H1 (cell line): Measurements from ENCODE around the gene GCK. TPM values are rescaled to one million over a fixed set of nuclear protein-coding genes. Genes with fewer than 3 reads are reported as not detected.
A peak's percentile ranks its signal among the peaks of the same experiment; 100 is the strongest.

Experiments
- CTCF ChIA-PET: fragments of 300-600 bp; sonication (Branson Sonifier 250); formaldehyde crosslinking; loops from one replicate; lab custom pipeline; 2021; ENCODE audit not compliant: partially characterized antibody; lab: Charles Lee
- POLR2A ChIA-PET: fragments of 300-600 bp; sonication (Branson Sonifier 250); formaldehyde crosslinking; loops from one replicate; lab custom pipeline; 2021; ENCODE audit warnings: inconsistent platforms; ENCODE audit not compliant: partially characterized antibody; lab: Charles Lee
- DNase-seq, 2 experiments: peaks; one replicate each; pipeline versions ENCODE4 v3.0.0 to v3.0.0-alpha.2; 2010 to 2022; ENCODE audit warnings: low spot score in 2 of 2, low read depth in 1 of 2, mixed read lengths in 1 of 2
- FAIRE-seq: peaks from 2 replicates; lab custom pipeline; 2011; peaks lifted over from hg19 to GRCh38; lab: Jason Lieb, UNC
- H2AFZ ChIP-seq: 2 replicates; pipeline ENCODE4 v1.8.1; 2012; ENCODE audit warnings: low read length, inconsistent platforms
- H2AK5ac ChIP-seq: 2 replicates; pipeline ENCODE4 v1.6.1; 2013; ENCODE audit warnings: low read depth, low read length
- H2BK120ac ChIP-seq: replicated peaks from 2 replicates; pipeline ENCODE3; 2013; ENCODE audit warnings: low read depth, low read length, inconsistent platforms
- H2BK12ac ChIP-seq: 2 replicates; pipeline ENCODE4 v1.6.1; 2013; ENCODE audit warnings: low read depth, low read length
- H2BK15ac ChIP-seq: 2 replicates; pipeline ENCODE4 v1.6.1; 2013; ENCODE audit warnings: low read length
- H2BK20ac ChIP-seq: 2 replicates; pipeline ENCODE4 v1.6.1; 2013; ENCODE audit warnings: low read length
- H2BK5ac ChIP-seq: 2 replicates; pipeline ENCODE4 v1.6.1; 2013; ENCODE audit warnings: low read depth, low read length
- H3K14ac ChIP-seq: 2 replicates; pipeline ENCODE4 v1.6.1; 2013; ENCODE audit warnings: inconsistent platforms; ENCODE audit not compliant: insufficient read length
- H3K18ac ChIP-seq: 2 replicates; pipeline ENCODE4 v1.6.1; 2013; ENCODE audit warnings: low read length; ENCODE audit errors: extremely low read depth
- H3K23ac ChIP-seq: 2 replicates; pipeline ENCODE4 v1.6.1; 2013; ENCODE audit warnings: inconsistent platforms; ENCODE audit not compliant: insufficient read length
- H3K23me2 ChIP-seq: 2 replicates; pipeline ENCODE4 v1.6.1; 2013; ENCODE audit warnings: low read depth, low read length
- H3K27ac ChIP-seq: 2 replicates; pipeline ENCODE4 v1.6.1; 2011; ENCODE audit warnings: low read depth, low read length, inconsistent platforms
- H3K27me3 ChIP-seq, 4 experiments: replicated peaks in 1 of 4; 1 replicate in 1 of 4; 2 replicates in 3 of 4; pipeline versions ENCODE4 v1.6.1 to v1.8.1; 2011 to 2013; ENCODE audit warnings: low read length in 3 of 4, mild to moderate bottlenecking in 3 of 4, inconsistent platforms in 2 of 4, mixed read lengths in 2 of 4, moderate library complexity in 1 of 4; ENCODE audit not compliant: control insufficient read depth in 3 of 4, insufficient read depth in 3 of 4; ENCODE audit errors: extremely low read depth in 1 of 4
- H3K36me3 ChIP-seq, 4 experiments: 2 replicates each; pipeline versions ENCODE4 v1.6.1 to v1.8.1; 2011 to 2013; ENCODE audit warnings: mild to moderate bottlenecking in 4 of 4, low read length in 3 of 4, moderate library complexity in 2 of 4, control low read depth in 1 of 4, inconsistent platforms in 1 of 4; ENCODE audit not compliant: insufficient read depth in 4 of 4, control insufficient read depth in 2 of 4
- H3K4ac ChIP-seq: replicated peaks from 2 replicates; pipeline ENCODE3; 2013; ENCODE audit warnings: low read length, low read depth, mixed read lengths, inconsistent platforms; ENCODE audit not compliant: insufficient read length
- H3K4me1 ChIP-seq, 4 experiments: replicated peaks in 1 of 4; 1 replicate in 1 of 4; 2 replicates in 3 of 4; pipeline versions ENCODE4 v1.6.1 to v1.8.1; 2011 to 2013; ENCODE audit warnings: low read length in 3 of 4, inconsistent platforms in 2 of 4, mixed read lengths in 1 of 4; ENCODE audit not compliant: insufficient read depth in 4 of 4, control insufficient read depth in 3 of 4
- H3K4me2 ChIP-seq, 2 experiments: 2 replicates each; pipeline versions ENCODE4 v1.6.1 to v1.8.1; 2011 to 2013; ENCODE audit warnings: low read depth in 2 of 2, low read length in 2 of 2, control low read depth in 1 of 2, inconsistent platforms in 1 of 2, mild to moderate bottlenecking in 1 of 2; ENCODE audit not compliant: insufficient read depth in 1 of 2
- H3K4me3 ChIP-seq, 4 experiments: fragments of 200-600, 300-600 bp in 1 of 4; sonication (generic), shearing (Covaris generic), sonication (Bioruptor Twin) in 1 of 4; 2 replicates each; pipeline versions ENCODE4 v1.5.1 to v1.8.1; 2011 to 2016; ENCODE audit warnings: low read length in 4 of 4, low read depth in 3 of 4, control low read depth in 2 of 4, inconsistent platforms in 2 of 4, mild to moderate bottlenecking in 2 of 4, mixed read lengths in 1 of 4, moderate library complexity in 1 of 4; ENCODE audit not compliant: insufficient read depth in 2 of 4; ENCODE audit errors: extremely low read depth in 1 of 4
- H3K56ac ChIP-seq: replicated peaks from 2 replicates; pipeline ENCODE3; 2013; ENCODE audit warnings: low read depth, mild to moderate bottlenecking, mixed read lengths, low read length, inconsistent platforms; ENCODE audit not compliant: insufficient read length
- H3K79me1 ChIP-seq: 2 replicates; pipeline ENCODE4 v1.6.1; 2013; ENCODE audit warnings: low read depth, low read length, control low read depth
- H3K79me2 ChIP-seq, 2 experiments: 2 replicates each; pipeline versions ENCODE4 v1.6.1 to v1.8.1; 2012 to 2013; ENCODE audit warnings: low read length in 2 of 2, mild to moderate bottlenecking in 2 of 2, inconsistent platforms in 1 of 2; ENCODE audit not compliant: insufficient read depth in 2 of 2, control insufficient read depth in 1 of 2
- H3K9ac ChIP-seq, 4 experiments: replicated peaks in 1 of 4; 1 replicate in 1 of 4; 2 replicates in 3 of 4; pipeline versions ENCODE4 v1.6.1 to v1.8.1; 2011 to 2013; ENCODE audit warnings: low read depth in 3 of 4, low read length in 3 of 4, control low read depth in 2 of 4, mild to moderate bottlenecking in 2 of 4, moderate library complexity in 2 of 4, inconsistent platforms in 1 of 4; ENCODE audit errors: extremely low read depth in 1 of 4
- H3K9me3 ChIP-seq, 2 experiments: 2 replicates each; pipeline versions ENCODE4 v1.6.1 to v1.8.1; 2012 to 2013; ENCODE audit warnings: mild to moderate bottlenecking in 2 of 2, moderate library complexity in 2 of 2, control low read depth in 1 of 2, inconsistent platforms in 1 of 2, low read depth in 1 of 2, low read length in 1 of 2, mixed read lengths in 1 of 2; ENCODE audit not compliant: insufficient read depth in 2 of 2
- H4K20me1 ChIP-seq, 2 experiments: replicated peaks in 1 of 2; 2 replicates each; pipeline versions ENCODE3 to v1.8.1; 2011 to 2013; ENCODE audit warnings: inconsistent platforms in 2 of 2, low read length in 2 of 2, mild to moderate bottlenecking in 1 of 2; ENCODE audit not compliant: insufficient read depth in 2 of 2, control insufficient read depth in 1 of 2
- H4K5ac ChIP-seq: 2 replicates; pipeline ENCODE4 v1.6.1; 2013; ENCODE audit warnings: low read length, low read depth, mixed read lengths, inconsistent platforms; ENCODE audit not compliant: insufficient read length
- H4K8ac ChIP-seq: 2 replicates; pipeline ENCODE4 v1.8.0; 2013; ENCODE audit warnings: mild to moderate bottlenecking, moderate library complexity, low read length, inconsistent platforms; ENCODE audit not compliant: insufficient read depth; ENCODE audit errors: extremely low read depth
- H4K91ac ChIP-seq: replicated peaks from 2 replicates; pipeline ENCODE3; 2013; ENCODE audit warnings: low read length, mixed read lengths, inconsistent platforms; ENCODE audit not compliant: insufficient read length
- CTBP2 ChIP-seq: IDR thresholded peaks from 2 replicates; pipeline ENCODE4 v1.7.0; 2011; ENCODE audit warnings: borderline replicate concordance, mild to moderate bottlenecking, moderate library complexity, mixed read lengths, low read length; ENCODE audit not compliant: insufficient read depth, insufficient read length
- EP300 ChIP-seq, 2 experiments: IDR thresholded peaks; 1 replicate in 1 of 2; 2 replicates in 1 of 2; pipeline ENCODE4 v1.6.1; 2011 to 2012; ENCODE audit warnings: low read depth in 2 of 2, low read length in 2 of 2, mild to moderate bottlenecking in 2 of 2, borderline replicate concordance in 1 of 2, inconsistent platforms in 1 of 2, moderate library complexity in 1 of 2
- FOSL1 ChIP-seq: IDR thresholded peaks from 2 replicates; pipeline ENCODE4 v1.6.1; 2011; ENCODE audit warnings: mild to moderate bottlenecking, low read depth, low read length, moderate library complexity; ENCODE audit not compliant: insufficient read depth
- GTF2F1 ChIP-seq: IDR thresholded peaks from 2 replicates; pipeline ENCODE4 v1.6.1; 2012; ENCODE audit warnings: low read depth, low read length, improper control_type of control experiment, borderline replicate concordance
- HDAC2 ChIP-seq, 2 experiments: fragments of 300-600 bp in 1 of 2; sonication (generic) in 1 of 2; IDR thresholded peaks; 2 replicates each; pipeline ENCODE4 v1.6.1; 2011 to 2012; ENCODE audit warnings: low read depth in 2 of 2, low read length in 2 of 2, mild to moderate bottlenecking in 2 of 2, moderate library complexity in 2 of 2, borderline replicate concordance in 1 of 2, inconsistent platforms in 1 of 2
- HDAC6 ChIP-seq: IDR thresholded peaks from one replicate; pipeline ENCODE4 v1.7.1; 2012; ENCODE audit warnings: low read depth, mild to moderate bottlenecking, inconsistent platforms, low read length, moderate library complexity
- KDM1A ChIP-seq: fragments of 200-600, 300-600 bp; sonication (generic); IDR thresholded peaks from 2 replicates; pipeline ENCODE4 v1.7.1; 2016; ENCODE audit warnings: mild to moderate bottlenecking, low read length, borderline replicate concordance
- NRF1 ChIP-seq: IDR thresholded peaks from 2 replicates; pipeline ENCODE4 v1.6.1; 2011; ENCODE audit warnings: mild to moderate bottlenecking, low read depth, low read length, improper control_type of control experiment
- SIX5 ChIP-seq: IDR thresholded peaks from 2 replicates; pipeline ENCODE4 v1.6.1; 2011; ENCODE audit warnings: mild to moderate bottlenecking, low read depth, low read length
- TAF1 ChIP-seq: IDR thresholded peaks from 2 replicates; pipeline ENCODE4 v1.6.1; 2011; ENCODE audit warnings: mild to moderate bottlenecking, low read depth, low read length
- WGBS, 2 experiments: shearing (Covaris generic) in 1 of 2; methylation state at CpG; one replicate each; pipeline versions ENCODE4 v1.1.6 to v1.1.7; 2013 to 2015; ENCODE audit warnings: low lambda C conversion rate in 2 of 2, mixed read lengths in 2 of 2, inconsistent platforms in 1 of 2, low coverage in 1 of 2, missing lambda C conversion rate in 1 of 2; ENCODE audit not compliant: insufficient replicate concordance in 2 of 2, insufficient coverage in 1 of 2, insufficient read length in 1 of 2; ENCODE audit errors: extremely low coverage in 1 of 2, missing lambda C conversion rate in 1 of 2; 5-methylcytosine and 5-hydroxymethylcytosine counted together
- polyA plus RNA-seq, 7 experiments: library from polyadenylated mRNA; depleted of rRNA in 3 of 7; stranded (reverse) in 5 of 7; unstranded in 2 of 7; fragments of >200 nt in 5 of 7; fragments of 200-250 nt in 2 of 7; gene quantifications; 1 replicate in 5 of 7; 2 replicates in 1 of 7; 4 replicates in 1 of 7; pipeline versions ENCODE4 v1.2.1 to v1.2.3, GENCODE V29; 2011 to 2013; ENCODE audit warnings: missing spikeins in 2 of 7, mixed read lengths in 2 of 7
- total RNA-seq: library from RNA; stranded (reverse); fragmentation: NEBNext Ultra II Directional; extraction: Animal tissue kit (Norgen Biotek cat#: 25700); gene quantifications from 2 replicates; pipeline ENCODE4 v1.2.1, GENCODE V29; 2021

GCK gene
- total and polyA plus RNA-seq, 2 of the 8 experiments (the other 6 are each of a cell fraction or from before 2014, with no cell fraction given): 2.4 to 4.9 TPM

DNA sequence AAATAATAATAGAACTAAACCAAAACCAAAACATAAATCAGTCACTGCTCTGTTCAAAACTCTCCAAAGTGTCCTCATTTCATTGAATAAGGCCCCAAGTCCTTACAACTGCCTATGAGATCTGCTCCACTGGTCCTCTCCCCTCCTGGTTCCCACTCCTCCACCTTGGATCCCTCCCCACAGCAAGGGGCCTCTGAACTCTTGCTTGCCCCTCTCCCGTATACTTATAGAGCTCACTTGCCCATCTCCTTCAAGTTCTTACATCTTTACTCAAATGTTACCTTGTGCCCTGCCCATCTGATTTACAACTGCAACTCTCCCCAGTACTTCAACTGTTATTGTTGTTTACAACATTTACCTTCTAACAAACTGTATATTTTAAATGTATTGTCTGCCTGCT lies 66.7 kb downstream of the GCK start:
- Histone ChIP-seq H3K4ac (no peak overlapping the region), H3K4me1 (peaks cover 0 to 7% (median 3%) of the 10 kb centered on the region in 4 experiments; a peak in 4 of 7 replicates), H3K9me3 (no peaks in the 10 kb centered on the region), H3K14ac (no peak overlapping the region), H2BK15ac (no peak overlapping the region), H2AK5ac (0 out of 2 replicates have a peak overlapping the region, but pooled peaks have one; percentile 93), H4K91ac (no peak overlapping the region), H4K8ac (no peak overlapping the region), H3K79me1 (peaks cover 10% of the 10 kb centered on the region), H2AFZ (no peak overlapping the region), H2BK20ac (no peak overlapping the region), H3K56ac (no peak overlapping the region), H2BK5ac (no peak overlapping the region), H3K4me3 (peak overlapping the region; percentile 69 to 85 (median 76)), H3K9ac (peak overlapping the region in 2 of 4 experiments; percentile 15 to 78; a peak in 3 of 7 replicates), H2BK120ac (no peak overlapping the region), H4K5ac (no peak overlapping the region), H3K4me2 (peak overlapping the region; percentile 78 to 79), H4K20me1 (peaks cover 4 to 6% of the 10 kb centered on the region in 2 experiments), H3K27ac (no peak overlapping the region), H3K79me2 (peaks cover 3 to 16% of the 10 kb centered on the region in 2 experiments; a peak in 3 of 4 replicates), H2BK12ac (no peak overlapping the region), H3K27me3 (peaks cover 0 to 4% (median 0%) of the 10 kb centered on the region in 4 experiments; a peak in 3 of 7 replicates), H3K18ac (no peak overlapping the region), H3K36me3 (peaks cover 10 to 38% (median 17%) of the 10 kb centered on the region in 4 experiments; a peak in 6 of 8 replicates), H3K23me2 (peaks cover 9% of the 10 kb centered on the region), H3K23ac (no peak overlapping the region)
- FAIRE-seq (no peak), DNase-seq (no peak)
- 46% methylated on average over 1 of the region's 1 CpG; no CpG with 5 or more reads in 1 of the 2 experiments for WGBS, 2 experiments
- TF ChIP-seq EP300 (IDR thresholded peaks at IDR 0.05; ENCODE audit: borderline replicate concordance in 1 of 2, low read depth in 2 of 2, low read length in 2 of 2): no peak
- no peak for TF ChIP-seq KDM1A
- TF ChIP-seq FOSL1: no peak
- no peak for TF ChIP-seq HDAC2 (IDR thresholded peaks at IDR 0.05; ENCODE audit: borderline replicate concordance in 1 of 2, low read depth in 2 of 2, low read length in 2 of 2)
- no peak for TF ChIP-seq SIX5
- TF ChIP-seq HDAC6: no peak
- TF ChIP-seq GTF2F1: no peak
- no peak for TF ChIP-seq CTBP2
- TF ChIP-seq TAF1: no peak
- TF ChIP-seq NRF1: no peak
- ChIA-PET POLR2A (interaction anchor here (0.9 to 5.4 kb wide), 15 partner anchors 8 to 79 kb away, joined by 3 to 50 read pairs (median 5); partner anchors contain the start of gene PGAM2), CTCF (interaction anchor here (0.8 to 6.2 kb wide), 10 partner anchors 8 to 103 kb away, joined by 3 to 27 read pairs (median 4); no protein-coding TSS in a partner anchor)
